GM18499 (cell line): ENCODE measurements around the gene PRDM7.
"Not testable (repeated sequence)": the region's sequence is repeated elsewhere in the genome, so short reads cannot be mapped to it uniquely, and the experiment has no call there.

Experiments
- ATAC-seq: cut with Tn5 transposase; IDR thresholded peaks from one replicate; pipeline ENCODE4 v1.9.1; 2021; ENCODE audit warnings: moderate number of reproducible peaks; ENCODE audit not compliant: insufficient read depth, unreplicated experiment

The PRDM7 gene

DNA sequence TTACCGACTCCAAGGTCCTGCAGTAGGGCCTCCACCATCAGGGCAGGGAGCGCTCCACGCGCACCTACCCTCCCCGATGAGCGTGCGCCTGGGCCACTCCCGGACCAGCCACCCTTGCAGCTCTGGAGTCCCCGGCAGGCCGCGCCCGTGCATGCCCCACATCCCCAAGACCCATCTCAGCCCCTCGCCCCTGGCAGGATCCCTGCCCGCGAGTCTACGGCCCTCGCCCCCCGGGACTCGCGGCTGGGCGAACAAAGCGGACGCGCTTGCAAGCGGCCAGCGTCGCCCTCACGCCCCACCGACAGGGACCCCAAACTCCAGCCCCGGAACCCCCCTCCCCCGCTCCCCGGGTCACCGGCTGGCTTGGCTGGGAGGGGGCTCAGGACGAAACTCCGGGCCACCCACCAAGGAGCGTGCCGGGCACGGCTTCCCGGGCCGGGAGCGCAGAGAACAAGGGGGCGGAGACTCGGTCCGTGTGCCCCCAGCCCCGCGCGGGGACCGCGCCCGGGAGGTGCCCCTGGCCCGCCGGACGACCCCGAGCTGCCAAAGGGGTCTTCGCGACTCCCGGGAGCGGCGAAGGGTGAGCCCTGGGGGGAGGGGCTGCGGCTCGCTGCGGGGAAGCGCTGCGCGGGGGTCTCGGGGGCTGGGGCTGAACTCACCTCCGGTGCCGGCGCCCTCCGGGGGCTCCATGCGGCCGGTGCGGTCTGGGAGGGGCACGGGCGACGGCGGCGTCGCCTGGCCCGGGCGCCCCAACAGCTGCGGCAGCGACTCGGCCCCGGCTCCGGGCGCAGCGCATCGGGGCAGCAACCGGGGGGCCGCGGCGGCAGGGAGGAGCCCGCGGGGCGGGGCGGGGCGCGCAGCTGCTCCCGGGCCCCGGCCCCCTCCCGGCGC, 58.2 kb downstream of the PRDM7 start, which contains the start of gene DBNDD1:
TSS of gene DBNDD1 (minus strand) at position 805 of the 891 bp plus-strand sequence. CDS start at position 690, 115 bp downstream.
- ATAC-seq = no peak

DNA sequence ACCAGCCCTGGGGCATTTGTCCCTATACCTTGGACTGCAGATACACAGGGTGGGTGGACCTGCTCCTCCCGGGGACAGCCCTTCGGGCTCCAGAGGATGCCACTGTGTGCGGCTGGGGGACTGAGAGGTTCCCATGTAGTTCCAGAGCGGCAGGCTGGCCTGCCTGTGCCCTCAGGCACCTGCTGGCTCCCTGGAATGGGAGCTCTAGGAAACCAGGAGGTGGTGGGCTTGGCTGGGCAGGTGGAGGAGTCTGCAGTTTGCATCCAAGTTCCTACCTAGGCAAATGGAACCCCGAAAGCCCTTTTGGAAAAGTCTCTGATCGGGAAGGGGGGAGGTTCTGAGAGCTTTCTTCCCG, 58.9 kb downstream of the PRDM7 start:
- ATAC-seq = no peak

DNA sequence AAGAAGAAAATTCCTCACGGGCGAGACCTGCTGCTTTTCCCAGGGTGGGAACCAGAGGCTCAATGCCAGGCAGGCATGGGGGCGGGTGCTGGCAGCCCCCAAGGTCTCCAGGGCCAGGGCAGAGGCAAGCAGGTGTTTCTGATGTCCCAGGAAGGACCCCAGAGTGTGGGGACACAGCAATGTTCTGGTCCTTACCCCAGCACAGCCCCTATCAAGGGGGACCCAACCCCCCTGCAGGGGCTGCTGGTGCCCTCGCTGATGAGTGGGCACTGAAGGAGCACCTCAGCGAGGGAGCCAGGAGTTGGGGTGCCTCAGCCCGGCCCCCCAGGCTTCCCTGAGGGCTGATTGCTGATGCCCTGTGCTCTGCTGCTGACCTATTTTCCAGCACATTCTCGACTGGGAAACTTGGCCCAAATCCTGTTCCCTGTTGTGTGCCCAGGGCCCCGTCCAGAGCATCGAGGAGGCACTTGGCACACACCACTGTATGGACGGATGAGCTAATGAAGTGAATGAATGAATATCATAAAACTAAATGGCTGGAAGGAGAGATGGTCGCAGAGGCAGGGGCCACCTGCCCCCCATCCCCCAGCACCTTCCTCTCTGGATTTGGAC, 60.7 kb downstream of the PRDM7 start:
- ATAC-seq = no peak

DNA sequence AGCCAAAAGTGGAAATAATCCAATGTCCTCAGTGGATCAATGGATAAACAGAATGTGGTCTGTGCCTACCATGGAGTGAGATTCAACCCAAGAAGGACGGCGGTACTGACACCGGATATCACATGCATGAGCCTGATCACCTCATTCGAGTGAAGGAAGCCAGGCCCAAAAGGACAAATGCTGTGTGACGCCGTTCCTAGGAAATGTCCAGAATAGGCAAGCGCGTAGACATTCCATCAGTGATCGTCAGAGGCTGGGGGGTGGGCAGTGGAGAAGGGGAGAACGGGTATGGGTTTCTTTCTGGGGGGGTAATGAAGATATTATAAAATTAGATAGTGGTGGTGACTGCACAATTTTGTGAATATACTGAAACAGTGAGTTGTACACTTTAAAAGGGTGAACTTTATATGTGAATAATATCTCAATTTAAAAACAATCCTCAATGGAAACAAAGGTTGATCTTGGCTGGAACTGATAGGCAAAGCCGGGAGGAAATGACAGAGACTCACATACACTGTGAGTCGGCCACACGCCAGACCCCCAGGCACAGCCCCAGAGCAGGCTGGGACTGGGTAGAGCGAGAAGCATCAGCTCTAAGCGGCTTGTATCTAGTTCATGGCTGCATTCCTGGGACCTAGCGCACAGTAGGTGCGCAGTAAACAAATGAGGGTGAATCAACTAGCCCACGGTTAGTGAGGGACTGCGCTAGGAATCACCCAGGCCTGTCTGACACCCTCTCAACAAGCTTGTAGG, 61.4 kb downstream of the PRDM7 start:
- ATAC-seq = no peak

DNA sequence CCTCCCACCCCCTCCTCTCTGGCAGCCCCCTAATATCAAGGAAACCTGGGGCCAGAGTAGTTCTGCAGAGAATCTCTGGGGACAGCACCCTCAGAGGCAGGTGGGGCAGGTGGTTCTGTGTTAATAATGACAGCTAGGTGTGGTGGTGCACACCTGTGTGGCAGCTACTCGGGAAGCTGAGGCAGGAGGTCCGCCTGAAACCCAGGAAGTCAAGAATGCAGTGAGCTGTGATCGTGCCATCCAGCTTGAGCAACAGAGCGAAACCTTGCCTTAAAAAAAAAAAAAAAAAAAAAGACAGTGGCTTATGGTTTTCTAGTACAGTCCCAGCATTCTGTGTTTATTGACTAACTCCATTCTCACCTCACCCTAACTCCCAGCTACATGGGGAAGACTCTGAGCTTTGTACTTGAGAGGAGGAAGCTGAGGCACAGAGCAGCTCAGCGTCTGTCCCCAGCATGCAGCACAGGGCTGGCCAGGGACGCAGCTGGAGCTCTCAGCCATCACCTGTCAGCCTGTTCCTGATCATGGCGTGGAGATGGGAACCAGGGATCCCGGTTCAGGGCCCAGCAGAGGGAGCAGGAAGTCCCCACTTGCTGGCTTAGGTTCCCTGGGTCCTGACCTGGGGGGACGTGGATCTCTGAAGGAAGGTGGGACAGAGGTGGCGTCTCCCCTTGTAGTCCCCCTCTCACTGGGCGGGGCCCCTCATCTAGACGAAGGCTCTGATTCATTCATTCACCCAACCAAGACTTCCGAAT, 64.0 kb downstream of the PRDM7 start:
- ATAC-seq = no peak

DNA sequence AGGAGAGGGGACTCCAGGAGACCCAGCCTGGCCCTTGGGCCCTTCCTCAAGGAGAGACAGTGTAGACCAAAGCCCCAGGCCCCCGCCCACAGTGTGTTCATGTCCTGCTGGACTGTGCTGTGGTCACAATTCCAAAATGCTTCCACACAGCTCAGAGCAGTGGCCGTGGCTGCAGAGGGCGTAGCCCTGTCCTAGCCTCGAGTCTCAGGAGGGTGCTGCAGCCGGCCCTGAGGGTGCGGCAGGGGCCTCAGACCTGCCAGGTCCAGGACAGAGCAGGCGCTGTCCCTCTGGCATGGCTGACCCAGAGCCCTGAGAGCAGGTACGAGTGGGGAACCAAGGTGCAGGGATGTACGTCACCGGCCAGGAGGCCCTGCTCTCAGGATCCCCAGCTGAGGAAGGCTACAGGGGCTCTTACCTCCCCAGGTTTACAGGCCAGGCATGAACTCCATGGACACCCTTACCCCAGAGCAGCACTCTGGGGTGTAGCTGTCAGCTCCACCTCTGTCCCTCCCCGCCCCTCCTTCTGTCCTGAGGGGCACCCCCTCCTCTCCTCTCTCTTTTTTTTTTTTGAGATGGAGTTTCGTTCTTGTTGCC, 65.1 kb downstream of the PRDM7 start:
- no peak for ATAC-seq

DNA sequence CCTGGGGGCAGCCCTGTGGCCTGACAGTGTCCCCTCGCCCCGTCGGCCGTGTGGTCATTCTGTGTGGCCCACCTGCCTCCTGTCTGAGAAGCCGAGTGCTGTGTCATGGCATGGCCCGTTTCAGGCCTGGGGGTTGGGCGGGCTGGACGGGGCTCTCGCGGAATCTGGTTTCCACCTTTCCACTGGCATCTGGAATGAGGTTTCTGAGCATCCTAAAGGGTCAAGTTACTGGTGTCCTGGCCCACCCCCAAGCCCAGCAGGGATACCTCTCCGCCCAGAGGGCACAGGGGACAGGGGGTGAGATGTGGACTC, 65.7 kb downstream of the PRDM7 start:
- ATAC-seq = no peak

DNA sequence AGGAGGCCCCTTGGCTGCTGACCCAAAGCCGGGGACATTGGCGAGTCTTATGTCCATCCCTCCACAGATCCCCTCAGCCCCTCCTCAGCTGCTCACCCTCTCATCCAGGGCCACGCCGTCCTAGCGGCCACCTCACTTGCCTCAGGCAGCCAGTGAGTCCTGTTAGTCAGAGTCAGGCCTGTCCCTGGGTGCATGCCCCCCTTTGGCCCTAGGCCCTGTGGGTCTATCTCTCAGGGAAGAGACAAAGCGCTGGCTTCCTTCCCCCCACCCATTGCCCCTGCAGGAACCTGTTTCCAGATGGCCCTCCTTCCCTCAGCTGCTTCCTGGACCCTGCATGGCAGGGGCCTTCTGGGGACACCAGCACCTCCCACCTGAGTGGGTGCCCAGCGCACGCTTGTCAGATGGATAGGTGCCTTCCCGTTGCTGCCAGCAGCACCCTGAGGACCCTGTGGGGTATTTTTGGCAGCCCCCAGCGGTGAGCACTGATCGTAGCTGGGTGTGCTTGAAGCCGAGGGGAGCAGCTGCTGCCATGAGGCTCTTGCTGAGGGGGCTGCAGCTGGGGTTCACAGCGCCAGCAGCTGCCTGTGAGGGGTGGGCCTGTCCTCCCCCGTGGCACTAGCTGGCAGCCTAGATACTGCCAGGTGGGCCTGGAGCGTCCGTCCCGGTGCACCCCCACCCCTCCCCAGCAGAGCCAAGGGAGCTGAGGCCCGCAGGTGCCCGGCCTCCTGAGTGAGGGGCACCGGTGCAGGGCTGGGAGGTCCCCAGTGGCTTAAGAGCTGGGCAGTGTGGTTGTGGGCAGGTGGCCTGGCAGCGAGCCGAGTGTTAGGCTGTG, 66.2 kb downstream of the PRDM7 start:
- no peak for ATAC-seq

DNA sequence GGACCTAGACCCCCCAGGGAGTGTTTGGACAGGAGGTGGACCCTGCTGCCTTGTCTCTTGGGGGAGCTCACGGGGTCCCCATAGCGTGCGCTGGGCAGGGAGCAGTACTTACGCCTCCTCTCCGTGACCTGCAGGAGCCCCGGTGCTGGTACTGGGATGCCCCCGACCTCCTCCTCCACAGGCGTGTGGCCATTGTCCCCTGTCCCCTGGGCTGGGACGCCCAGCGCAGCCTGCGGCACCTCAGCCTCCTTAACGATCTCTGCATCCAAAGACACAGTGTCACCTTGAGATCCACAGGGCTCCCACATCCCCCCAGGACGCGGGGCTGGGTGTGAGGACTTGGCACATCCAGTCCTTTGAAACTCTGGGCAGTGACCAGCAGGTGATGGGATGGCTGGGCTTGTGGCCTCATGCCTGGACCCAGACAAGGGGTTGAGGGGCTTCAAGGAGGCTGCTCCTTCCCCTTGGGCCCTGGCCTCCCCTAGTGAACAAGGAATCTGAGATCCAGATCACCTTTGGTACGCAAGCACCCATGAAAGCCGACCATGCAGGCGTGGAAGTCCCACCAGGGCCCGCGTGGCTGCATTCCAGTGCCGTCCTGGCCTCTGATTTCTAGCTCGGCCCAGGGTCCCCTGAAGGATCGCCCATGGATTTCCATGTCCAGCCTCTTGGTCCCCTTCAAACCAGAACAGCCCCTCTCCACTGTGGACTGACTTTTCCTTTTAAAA, 67.8 kb downstream of the PRDM7 start:
- no peak for ATAC-seq

DNA sequence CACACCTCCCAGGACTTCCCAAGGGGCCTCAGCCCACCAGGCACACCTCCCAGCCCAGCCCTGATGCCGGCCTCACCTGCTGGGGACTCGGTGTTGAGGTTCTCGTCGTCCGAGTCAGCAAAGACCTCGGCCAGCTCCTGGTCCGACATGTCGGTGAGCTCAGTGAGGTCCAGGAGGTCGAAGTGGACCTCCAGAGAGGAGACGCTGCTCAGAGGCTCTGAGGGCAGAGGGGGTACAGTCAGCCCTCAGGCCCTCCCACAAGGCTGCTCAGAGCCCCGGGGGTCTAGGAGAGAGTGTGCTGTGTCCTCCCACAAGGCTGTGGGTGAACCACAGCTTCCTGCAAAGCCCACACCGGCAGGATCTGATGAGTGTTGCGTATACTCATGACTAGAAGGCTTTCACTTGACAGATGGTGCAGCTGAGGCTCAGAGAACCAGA, 68.4 kb downstream of the PRDM7 start:
- ATAC-seq = no peak

DNA sequence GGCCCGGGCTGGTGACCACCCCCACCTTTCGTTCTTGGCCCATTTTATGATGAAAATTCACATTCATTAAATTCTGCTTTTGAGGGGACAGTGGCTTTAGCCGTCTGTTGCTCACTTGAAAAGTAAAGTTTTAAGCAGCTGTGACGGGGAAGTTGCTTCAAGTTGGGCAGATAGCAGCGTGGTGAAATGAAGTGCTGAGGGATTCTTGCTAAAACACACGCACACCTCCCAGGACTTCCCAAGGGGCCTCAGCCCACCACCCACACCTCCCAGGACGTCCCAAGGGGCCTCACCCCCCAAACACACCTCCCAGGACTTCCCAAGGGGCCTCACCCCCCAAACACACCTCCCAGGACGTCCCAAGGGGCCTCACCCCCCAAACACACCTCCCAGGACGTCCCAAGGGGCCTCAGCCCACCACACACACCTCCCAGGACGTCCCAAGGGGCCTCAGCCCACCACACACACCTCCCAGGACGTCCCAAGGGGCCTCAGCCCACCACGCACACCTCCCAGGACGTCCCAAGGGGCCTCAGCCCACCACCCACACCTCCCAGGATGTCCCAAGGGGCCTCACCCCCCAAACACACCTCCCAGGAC, 69.4 kb downstream of the PRDM7 start:
- not testable (repeated sequence) for ATAC-seq

DNA sequence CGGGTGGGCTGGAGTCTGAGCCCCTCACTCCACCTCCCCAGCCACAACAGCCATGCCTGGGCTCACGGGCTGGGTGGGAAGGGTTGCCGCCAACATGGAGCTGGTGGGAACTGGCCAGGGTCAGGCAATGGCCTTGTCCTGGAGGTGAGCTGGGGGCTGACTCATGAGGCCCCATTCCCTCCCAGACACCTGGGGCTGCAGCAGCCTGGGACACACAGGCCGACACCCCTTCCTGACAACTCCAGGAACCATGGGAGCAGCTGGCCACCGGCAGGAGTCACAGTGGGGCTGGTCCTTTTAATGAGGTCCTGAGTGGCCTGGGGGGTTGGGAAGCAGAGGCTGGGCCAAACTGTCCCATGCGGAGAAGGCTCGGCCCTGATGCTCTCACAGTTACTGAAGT, 70.1 kb downstream of the PRDM7 start:
- ATAC-seq = no peak
